ENCODE measurements around the gene ZNF132.

ZNF132 gene

DNA sequence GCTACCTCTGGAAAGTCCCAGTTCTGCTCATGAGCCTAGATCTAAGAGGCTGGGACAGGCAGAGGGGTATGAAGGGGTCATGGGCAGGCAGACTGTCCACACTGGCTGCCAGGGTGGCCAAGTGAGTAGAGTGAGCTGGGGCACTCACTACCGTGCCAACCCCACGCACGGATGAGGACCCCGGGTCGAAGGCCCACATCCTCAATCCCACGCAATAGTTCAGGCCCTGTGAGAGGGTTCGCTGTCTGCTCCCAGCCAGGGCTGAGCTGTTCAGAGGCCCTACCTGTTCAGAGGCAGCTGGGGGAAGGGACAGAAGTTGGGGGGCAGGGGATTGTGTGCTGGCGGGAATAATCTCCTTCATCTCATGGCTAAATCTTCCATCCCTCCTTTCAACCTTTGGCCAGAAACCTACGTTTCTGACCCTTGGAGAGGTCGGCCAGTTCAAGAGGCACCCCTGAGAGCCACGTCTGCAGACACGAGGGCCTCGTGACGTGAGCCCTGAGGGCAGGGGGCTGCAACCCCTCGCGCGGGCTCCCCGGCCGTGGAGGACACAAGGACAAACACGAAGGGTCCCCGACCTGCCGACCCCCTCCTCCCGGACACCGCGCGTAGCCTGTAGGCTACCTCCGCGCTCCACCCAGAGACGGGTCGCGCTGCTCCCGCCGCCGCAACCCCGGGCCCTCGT, 53.9 kb downstream of the ZNF132 start:
- DNase-seq, result no peak

GRCh38 chr19:58385313-58385890, 54.6 kb downstream of the ZNF132 start:
- DNase-seq, result no peak

- DNase-seq, result no peak
These were observed 56.9 kb downstream of the ZNF132 start for GRCh38 chr19:58382997-58383603.

All from CD4-positive, alpha-beta T cell treated with Interleukin-17A for 1 hour (primary cell).